Mucosa of descending colon (tissue), 3 donors: Measurements from ENCODE around the gene CTPS1. TPM values are rescaled to one million over a fixed set of nuclear protein-coding genes. Genes with fewer than 3 reads are reported as not detected.

Source experiments
- ATAC-seq: fragments of 200-7000 bp; cut with Tn5 transposase; one replicate; pipeline ENCODE4 v1.9.1; 2020; ENCODE audit warnings: mild to moderate bottlenecking, moderate library complexity
- DNase-seq, 3 donors: peaks; one replicate each; pipeline ENCODE4 v3.0.0-alpha.2; 2020
- H3K36me3 ChIP-seq: fragments of 200-600 bp; one replicate; pipeline ENCODE4 v1.8.0; 2021; ENCODE audit warnings: low read depth, mild to moderate bottlenecking
- H3K4me1 ChIP-seq: fragments of 200-600 bp; one replicate; pipeline ENCODE4 v1.8.0; 2021; ENCODE audit warnings: low read depth, mild to moderate bottlenecking
- H3K4me3 ChIP-seq: fragments of 200-600 bp; one replicate; pipeline ENCODE4 v1.8.0; 2021; ENCODE audit warnings: mild to moderate bottlenecking
- H3K9me3 ChIP-seq: fragments of 200-600 bp; one replicate; pipeline ENCODE4 v1.8.0; 2021; ENCODE audit warnings: mild to moderate bottlenecking
- intact Hi-C, 2 donors: fragments of 100-400 bp; cut with DNase I in 1 of 2; cut with micrococcal nuclease in 1 of 2; formaldehyde crosslinking; loops; one replicate each; pipeline versions ENCODE4 v1.11.0 to v1.11.1; 2022; cut with DNase I, micrococcal nuclease
- total RNA-seq, 3 donors: library from RNA; stranded (reverse); fragmentation: NEBNext Ultra II Directional in 2 of 3; extraction: Animal tissue kit (Norgen Biotek cat#: 25700) in 2 of 3; gene quantifications; one replicate each; pipeline versions ENCODE4 v1.2.1 to v1.2.4, GENCODE V29; 2021 to 2023
- TF ChIP-seq, protein P1 (sequence below): fragments of 200-600 bp; IDR thresholded peaks from one replicate; pipeline ENCODE4 v1.8.0; 2022; ENCODE audit warnings: antibody characterized with exemption, mild to moderate bottlenecking
- donor health status: DM: no; HTN: no; CAD: no; lungs with moderate emphysema.
- donor health status: DM: no; HTN: no; CAD: no.
- donor health status: DM: no; HTN: yes; CAD: no.

CTPS1 gene
- total RNA-seq, 3 donors from 2014 or later, result 6.5 to 49.1 (median 15.7) TPM

- no peaks in the 10 kb centered on the region for H3K36me3 ChIP-seq
- ATAC-seq (no peak), DNase-seq (no peak)
Observed at GRCh38 chr1:41015897-41016470, 36.5 kb downstream of the CTPS1 start.

GRCh38 chr1:41017141-41018017, 37.9 kb downstream of the CTPS1 start:
- no peaks in the 10 kb centered on the region for H3K4me1 ChIP-seq
- no peak for ATAC-seq
- TF ChIP-seq, protein P1, sequence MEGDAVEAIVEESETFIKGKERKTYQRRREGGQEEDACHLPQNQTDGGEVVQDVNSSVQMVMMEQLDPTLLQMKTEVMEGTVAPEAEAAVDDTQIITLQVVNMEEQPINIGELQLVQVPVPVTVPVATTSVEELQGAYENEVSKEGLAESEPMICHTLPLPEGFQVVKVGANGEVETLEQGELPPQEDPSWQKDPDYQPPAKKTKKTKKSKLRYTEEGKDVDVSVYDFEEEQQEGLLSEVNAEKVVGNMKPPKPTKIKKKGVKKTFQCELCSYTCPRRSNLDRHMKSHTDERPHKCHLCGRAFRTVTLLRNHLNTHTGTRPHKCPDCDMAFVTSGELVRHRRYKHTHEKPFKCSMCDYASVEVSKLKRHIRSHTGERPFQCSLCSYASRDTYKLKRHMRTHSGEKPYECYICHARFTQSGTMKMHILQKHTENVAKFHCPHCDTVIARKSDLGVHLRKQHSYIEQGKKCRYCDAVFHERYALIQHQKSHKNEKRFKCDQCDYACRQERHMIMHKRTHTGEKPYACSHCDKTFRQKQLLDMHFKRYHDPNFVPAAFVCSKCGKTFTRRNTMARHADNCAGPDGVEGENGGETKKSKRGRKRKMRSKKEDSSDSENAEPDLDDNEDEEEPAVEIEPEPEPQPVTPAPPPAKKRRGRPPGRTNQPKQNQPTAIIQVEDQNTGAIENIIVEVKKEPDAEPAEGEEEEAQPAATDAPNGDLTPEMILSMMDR, result no peak
- no peak overlapping the region for H3K4me3 ChIP-seq
- intact Hi-C loops, result no loop called here
- no peaks in the 10 kb centered on the region for H3K36me3 ChIP-seq
- no peaks in the 10 kb centered on the region for H3K9me3 ChIP-seq
- no peak for DNase-seq

More at GRCh38 chr1:41015897-41016470, 36.5 kb downstream of the CTPS1 start:
- no peak overlapping the region for H3K4me3 ChIP-seq
- no peaks in the 10 kb centered on the region for H3K4me1 ChIP-seq
- intact Hi-C loops, result no loop called here
- H3K9me3 ChIP-seq, result no peaks in the 10 kb centered on the region
- TF ChIP-seq, protein P1, result no peak

DNA sequence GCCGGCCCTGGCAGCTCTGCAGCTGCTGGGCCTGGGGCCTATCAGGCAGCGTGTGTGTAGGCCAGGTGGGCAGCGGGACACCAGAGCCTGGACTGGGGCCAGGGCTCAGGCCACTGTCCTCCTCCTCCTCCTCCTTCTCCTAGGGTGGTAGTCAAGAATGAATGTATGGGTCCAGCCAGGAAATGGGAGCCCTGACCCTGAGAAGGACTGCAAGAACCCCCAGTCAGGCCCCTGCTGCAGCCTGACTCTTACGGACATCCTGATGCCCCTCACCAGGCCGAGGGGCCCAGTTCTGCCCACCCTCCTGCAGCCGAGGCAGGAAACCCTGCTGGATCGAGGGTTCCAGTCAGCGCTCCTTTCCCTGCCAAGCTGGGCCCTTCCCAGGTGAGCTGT, 38.5 kb downstream of the CTPS1 start:
- H3K4me1 ChIP-seq, result no peaks in the 10 kb centered on the region
- TF ChIP-seq, protein P1, result no peak
- intact Hi-C loops, result no loop called here
- DNase-seq (no peak), ATAC-seq (no peak)
- no peak overlapping the region for H3K4me3 ChIP-seq
- H3K36me3 ChIP-seq, result no peaks in the 10 kb centered on the region
- H3K9me3 ChIP-seq, result no peaks in the 10 kb centered on the region

DNA sequence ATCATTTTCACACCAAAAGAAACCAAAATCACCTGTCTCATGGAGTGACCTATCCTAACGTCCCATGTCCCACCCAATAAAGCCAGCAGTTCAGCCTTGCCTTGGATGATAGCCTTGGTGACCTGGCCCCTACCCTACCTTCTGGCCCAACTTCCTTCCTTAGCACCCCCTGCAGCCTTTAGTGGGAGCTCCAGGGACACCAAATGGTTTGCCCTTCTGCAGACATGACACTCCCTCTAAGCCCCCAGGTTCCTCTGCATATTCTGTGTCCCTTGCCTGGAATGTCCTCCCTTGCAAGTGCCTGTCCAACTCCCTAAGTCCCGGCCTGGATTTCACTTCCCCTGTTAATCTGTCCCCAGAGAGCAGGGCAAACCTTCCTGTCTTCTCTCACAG, 39.9 kb downstream of the CTPS1 start:
- no peak for ATAC-seq
- H3K9me3 ChIP-seq, result no peaks in the 10 kb centered on the region
- H3K4me3 ChIP-seq, result no peak overlapping the region
- DNase-seq, result no peak
- TF ChIP-seq, protein P1, result no peak
- intact Hi-C loops, result no loop called here
- H3K36me3 ChIP-seq, result no peaks in the 10 kb centered on the region
- no peaks in the 10 kb centered on the region for H3K4me1 ChIP-seq

GRCh38 chr1:41020109-41020576, 40.6 kb downstream of the CTPS1 start:
- Histone ChIP-seq H3K4me3 (no peak overlapping the region), H3K9me3 (no peaks in the 10 kb centered on the region), H3K36me3 (no peaks in the 10 kb centered on the region), H3K4me1 (no peaks in the 10 kb centered on the region)
- no peak for DNase-seq
- TF ChIP-seq, protein P1, result no peak
- ATAC-seq, result no peak
- intact Hi-C loops, result no loop called here
